ENCODE results near the gene C1orf115.

Gene C1orf115

GRCh38 chr1:220694866-220695382 is 4.8 kb downstream of the C1orf115 start:
- Histone ChIP-seq H3K36me3 (ENCODE audit: low read length) (no peaks in the 10 kb centered on the region), H3K9me2 (replicated peaks; ENCODE audit: insufficient read depth, low read length) (no peaks in the 10 kb centered on the region), H3K79me2 (ENCODE audit: insufficient read depth, low read length) (no peaks in the 10 kb centered on the region), H3K27me3 (ENCODE audit: low read length) (no peaks in the 10 kb centered on the region), H3K27ac (ENCODE audit: low read depth, low read length) (no peak overlapping the region), H3K4me3 (ENCODE audit: insufficient read depth, low read length, poor library complexity, severe bottlenecking) (no peak overlapping the region), H3K9ac (ENCODE audit: low read length) (no peak overlapping the region), H3F3A (ENCODE audit: insufficient read depth) (no peaks in the 10 kb centered on the region), H3K9me3 (ENCODE audit: insufficient read depth, low read length) (no peaks in the 10 kb centered on the region), H3K4me2 (ENCODE audit: low read depth, low read length, poor library complexity, severe bottlenecking) (no peak overlapping the region), H4K20me1 (ENCODE audit: low read depth, low read length) (no peaks in the 10 kb centered on the region), H2AFZ (ENCODE audit: low read depth, low read length, severe bottlenecking) (no peak overlapping the region)
- TF ChIP-seq EZH2phosphoT487 (conservative IDR thresholded peaks at IDR 0.05; ENCODE audit: low read length) (no peak), CTCF (IDR thresholded peaks at IDR 0.05; ENCODE audit: insufficient read depth, low read length, poor library complexity, severe bottlenecking) (no peak)

GRCh38 chr1:220695426-220695825 is 5.3 kb downstream of the C1orf115 start:
- Histone ChIP-seq H3F3A (ENCODE audit: insufficient read depth) (no peaks in the 10 kb centered on the region), H3K4me2 (ENCODE audit: low read depth, low read length, poor library complexity, severe bottlenecking) (no peak overlapping the region), H3K79me2 (ENCODE audit: insufficient read depth, low read length) (no peaks in the 10 kb centered on the region), H3K36me3 (ENCODE audit: low read length) (no peaks in the 10 kb centered on the region), H3K27me3 (ENCODE audit: low read length) (no peaks in the 10 kb centered on the region), H3K9ac (ENCODE audit: low read length) (no peak overlapping the region), H3K9me3 (ENCODE audit: insufficient read depth, low read length) (no peaks in the 10 kb centered on the region), H3K4me3 (ENCODE audit: insufficient read depth, low read length, poor library complexity, severe bottlenecking) (no peak overlapping the region), H3K27ac (ENCODE audit: low read depth, low read length) (no peak overlapping the region), H2AFZ (ENCODE audit: low read depth, low read length, severe bottlenecking) (no peak overlapping the region), H3K9me2 (replicated peaks; ENCODE audit: insufficient read depth, low read length) (no peaks in the 10 kb centered on the region), H4K20me1 (ENCODE audit: low read depth, low read length) (no peaks in the 10 kb centered on the region)
- TF ChIP-seq EZH2phosphoT487 (conservative IDR thresholded peaks at IDR 0.05; ENCODE audit: low read length), result no peak
- no peak for TF ChIP-seq CTCF (IDR thresholded peaks at IDR 0.05; ENCODE audit: insufficient read depth, low read length, poor library complexity, severe bottlenecking)

- no peak overlapping the region for H3K9ac ChIP-seq (ENCODE audit: low read length)
- no peaks in the 10 kb centered on the region for H3K36me3 ChIP-seq (ENCODE audit: low read length)
- no peaks in the 10 kb centered on the region for H3K9me2 ChIP-seq (replicated peaks; ENCODE audit: insufficient read depth, low read length)
- no peak overlapping the region for H3K4me2 ChIP-seq (ENCODE audit: low read depth, low read length, poor library complexity, severe bottlenecking)
- TF ChIP-seq EZH2phosphoT487 (conservative IDR thresholded peaks at IDR 0.05; ENCODE audit: low read length) (no peak), CTCF (IDR thresholded peaks at IDR 0.05; ENCODE audit: insufficient read depth, low read length, poor library complexity, severe bottlenecking) (no peak)
- no peaks in the 10 kb centered on the region for H3K27me3 ChIP-seq (ENCODE audit: low read length)
- no peaks in the 10 kb centered on the region for H3K9me3 ChIP-seq (ENCODE audit: insufficient read depth, low read length)
- H3K79me2 ChIP-seq (ENCODE audit: insufficient read depth, low read length), result no peaks in the 10 kb centered on the region
- no peak overlapping the region for H3K4me3 ChIP-seq (ENCODE audit: insufficient read depth, low read length, poor library complexity, severe bottlenecking)
- H3K27ac ChIP-seq (ENCODE audit: low read depth, low read length), result no peak overlapping the region
- H4K20me1 ChIP-seq (ENCODE audit: low read depth, low read length), result no peaks in the 10 kb centered on the region
- H3F3A ChIP-seq (ENCODE audit: insufficient read depth), result no peaks in the 10 kb centered on the region
- no peak overlapping the region for H2AFZ ChIP-seq (ENCODE audit: low read depth, low read length, severe bottlenecking)
Observed at GRCh38 chr1:220696226-220696862, 6.2 kb downstream of the C1orf115 start.
